Fibroblast of the aortic adventitia (primary cell): ENCODE measurements around the gene OSGEPL1. TPM values are rescaled to one million over a fixed set of nuclear protein-coding genes. Genes with fewer than 3 reads are reported as not detected.
"Not testable (repeated sequence)": the region's sequence is repeated elsewhere in the genome, so short reads cannot be mapped to it uniquely, and the experiment has no call there.

Experiments used
- DNase-seq: peaks from one replicate; pipeline ENCODE4 v3.0.0-alpha.2; 2010; ENCODE audit warnings: low read depth
- H3K4me3 ChIP-seq: 2 replicates; pipeline ENCODE4 v1.5.1; 2011; ENCODE audit warnings: low read depth, mild to moderate bottlenecking, control low read depth, low read length, moderate library complexity
- total RNA-seq: library from RNA; depleted of rRNA; stranded (reverse); fragments of >200 nt; gene quantifications from 2 replicates; pipeline ENCODE4 v1.2.3, GENCODE V29; 2012; ENCODE audit warnings: low replicate concordance
- TF ChIP-seq, protein P1 (sequence below): IDR thresholded peaks from 2 replicates; pipeline ENCODE4 v1.5.1; 2011; ENCODE audit warnings: mild to moderate bottlenecking, low read length, control low read depth, inconsistent platforms; ENCODE audit not compliant: insufficient read depth

The OSGEPL1 gene
- total RNA-seq, 1 donor, result 14.3 TPM

DNA sequence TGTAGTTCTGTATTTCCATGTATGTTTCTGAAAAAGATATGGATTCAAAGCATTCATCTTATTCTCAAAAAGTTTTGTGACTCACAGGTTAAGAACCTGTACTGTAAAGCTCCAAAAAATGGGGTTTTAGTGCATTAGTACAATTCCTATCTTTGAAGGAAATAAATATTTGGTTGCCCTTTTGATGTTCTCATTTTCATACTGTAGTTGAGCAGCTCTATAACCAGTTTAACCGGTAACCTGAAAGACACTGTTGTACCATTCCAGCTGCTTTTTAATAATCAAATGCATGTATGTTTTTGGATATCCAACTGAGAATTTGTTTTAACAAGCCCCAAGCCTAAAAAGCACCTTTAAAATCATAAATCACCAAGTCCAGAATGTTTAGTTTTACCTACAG, 9.6 kb upstream of the OSGEPL1 start:
- TF ChIP-seq, protein P1, sequence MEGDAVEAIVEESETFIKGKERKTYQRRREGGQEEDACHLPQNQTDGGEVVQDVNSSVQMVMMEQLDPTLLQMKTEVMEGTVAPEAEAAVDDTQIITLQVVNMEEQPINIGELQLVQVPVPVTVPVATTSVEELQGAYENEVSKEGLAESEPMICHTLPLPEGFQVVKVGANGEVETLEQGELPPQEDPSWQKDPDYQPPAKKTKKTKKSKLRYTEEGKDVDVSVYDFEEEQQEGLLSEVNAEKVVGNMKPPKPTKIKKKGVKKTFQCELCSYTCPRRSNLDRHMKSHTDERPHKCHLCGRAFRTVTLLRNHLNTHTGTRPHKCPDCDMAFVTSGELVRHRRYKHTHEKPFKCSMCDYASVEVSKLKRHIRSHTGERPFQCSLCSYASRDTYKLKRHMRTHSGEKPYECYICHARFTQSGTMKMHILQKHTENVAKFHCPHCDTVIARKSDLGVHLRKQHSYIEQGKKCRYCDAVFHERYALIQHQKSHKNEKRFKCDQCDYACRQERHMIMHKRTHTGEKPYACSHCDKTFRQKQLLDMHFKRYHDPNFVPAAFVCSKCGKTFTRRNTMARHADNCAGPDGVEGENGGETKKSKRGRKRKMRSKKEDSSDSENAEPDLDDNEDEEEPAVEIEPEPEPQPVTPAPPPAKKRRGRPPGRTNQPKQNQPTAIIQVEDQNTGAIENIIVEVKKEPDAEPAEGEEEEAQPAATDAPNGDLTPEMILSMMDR, result no peak
- DNase-seq, result no peak
- no peak overlapping the region for H3K4me3 ChIP-seq

DNA sequence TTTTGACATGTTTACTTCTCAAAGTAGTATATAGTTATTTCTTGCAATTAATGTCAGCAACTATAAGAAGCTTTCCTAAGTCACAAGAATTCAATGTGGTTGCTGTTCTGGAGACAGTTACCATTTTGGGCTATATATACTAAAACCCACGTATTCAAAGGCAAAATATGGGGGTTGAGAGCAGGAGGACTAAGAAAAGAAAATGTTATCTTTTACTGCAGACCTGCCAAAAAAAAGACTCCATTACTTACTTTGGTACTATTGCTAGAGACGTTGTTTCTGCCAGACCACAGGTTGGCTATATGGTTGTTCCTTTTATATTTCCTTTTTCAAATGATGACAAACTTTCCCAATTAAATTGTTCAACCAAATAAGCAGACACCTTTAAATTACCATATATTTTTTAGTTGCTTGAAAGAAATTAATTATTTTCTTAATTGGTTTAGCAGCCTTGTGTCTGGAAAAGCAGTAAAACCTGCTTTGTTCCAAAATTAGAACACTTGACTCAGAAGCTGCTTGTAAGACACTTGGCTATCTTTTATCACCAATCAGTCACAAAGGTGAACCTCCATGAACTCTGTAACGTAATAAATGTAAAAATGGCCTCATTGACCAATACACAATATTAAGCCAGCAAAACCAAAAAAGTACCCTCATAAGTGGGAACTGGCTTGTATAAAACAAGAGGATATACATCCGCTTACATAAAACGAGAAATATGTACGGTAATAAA, 8.2 kb upstream of the OSGEPL1 start:
- DNase-seq, result no peak
- H3K4me3 ChIP-seq, result no peak overlapping the region
- TF ChIP-seq, protein P1, result no peak

DNA sequence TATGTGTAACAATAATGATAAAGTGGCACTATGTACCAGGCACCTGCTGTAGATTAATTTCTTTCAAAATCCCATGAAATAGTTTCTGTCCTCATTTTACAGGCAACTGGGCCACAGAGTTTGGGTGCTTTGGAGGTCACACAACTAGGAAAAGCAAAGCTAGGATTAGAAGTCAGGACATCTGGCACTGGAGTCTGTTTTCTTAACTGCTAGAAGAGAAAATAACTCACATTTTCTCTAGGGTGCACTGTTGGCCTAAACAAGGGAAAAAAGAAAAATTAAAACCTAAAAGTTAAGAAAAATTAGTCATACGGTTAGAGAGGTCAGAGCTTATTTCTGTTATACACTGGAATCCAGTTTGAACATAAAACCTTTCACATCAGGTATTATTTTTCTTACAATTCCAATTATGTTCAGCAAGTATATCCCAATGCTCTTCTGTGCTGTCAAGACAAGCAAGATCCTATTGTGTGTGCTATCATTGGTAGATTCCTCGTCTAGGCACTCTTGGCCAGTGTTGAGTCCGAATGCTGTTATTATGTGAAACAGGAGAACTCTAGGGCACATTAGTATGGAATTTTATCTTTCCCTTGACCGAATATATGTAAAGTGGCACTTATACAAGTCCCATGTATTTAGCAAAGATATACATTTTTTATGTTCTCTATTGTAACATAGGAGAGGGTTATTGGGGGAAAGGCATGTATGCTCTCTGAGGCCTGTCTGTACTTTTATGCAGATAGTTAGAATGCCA, 1.5 kb upstream of the OSGEPL1 start:
- TF ChIP-seq, protein P1, result no peak
- peak; percentile 37 for DNase-seq
- no peak overlapping the region for H3K4me3 ChIP-seq

DNA sequence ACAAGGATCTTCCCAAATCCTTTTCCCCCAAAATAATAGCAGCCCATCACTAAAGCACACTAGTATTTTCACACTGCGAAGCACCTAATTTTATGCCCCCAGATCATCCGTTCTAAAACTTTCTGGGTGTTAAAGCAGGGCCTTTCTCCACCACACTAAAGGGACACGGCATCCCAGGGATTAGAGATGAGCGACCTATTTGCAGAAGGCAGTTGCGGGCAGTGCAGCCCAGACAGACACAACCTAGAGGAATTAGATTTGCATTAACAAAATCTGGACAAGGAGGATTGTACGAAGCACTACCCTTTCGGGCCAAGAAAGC, 402 bp downstream of the OSGEPL1 start:
- TF ChIP-seq, protein P1, result no peak
- peak overlapping the region; percentile 88 for H3K4me3 ChIP-seq
- no peak for DNase-seq

DNA sequence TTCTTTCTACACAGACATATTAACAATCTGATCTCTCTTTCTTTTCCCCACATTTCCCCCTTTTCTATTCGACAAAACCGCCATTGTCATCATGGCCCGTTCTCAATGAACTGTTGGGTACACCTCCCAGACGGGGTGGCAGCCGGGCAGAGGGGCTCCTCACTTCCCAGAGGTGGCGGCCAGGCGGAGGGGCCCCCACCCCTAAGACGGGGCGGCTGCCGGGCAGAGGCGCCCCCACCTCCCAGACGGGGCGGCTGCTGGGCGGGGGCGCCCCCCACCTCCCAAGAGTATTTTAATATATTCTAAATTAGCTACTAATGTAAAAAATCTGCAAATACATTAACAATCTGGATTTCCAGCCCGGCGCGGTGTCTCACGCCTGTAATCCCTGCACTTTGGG, 2.4 kb downstream of the OSGEPL1 start:
- not testable (repeated sequence) for H3K4me3 ChIP-seq, DNase-seq

DNA sequence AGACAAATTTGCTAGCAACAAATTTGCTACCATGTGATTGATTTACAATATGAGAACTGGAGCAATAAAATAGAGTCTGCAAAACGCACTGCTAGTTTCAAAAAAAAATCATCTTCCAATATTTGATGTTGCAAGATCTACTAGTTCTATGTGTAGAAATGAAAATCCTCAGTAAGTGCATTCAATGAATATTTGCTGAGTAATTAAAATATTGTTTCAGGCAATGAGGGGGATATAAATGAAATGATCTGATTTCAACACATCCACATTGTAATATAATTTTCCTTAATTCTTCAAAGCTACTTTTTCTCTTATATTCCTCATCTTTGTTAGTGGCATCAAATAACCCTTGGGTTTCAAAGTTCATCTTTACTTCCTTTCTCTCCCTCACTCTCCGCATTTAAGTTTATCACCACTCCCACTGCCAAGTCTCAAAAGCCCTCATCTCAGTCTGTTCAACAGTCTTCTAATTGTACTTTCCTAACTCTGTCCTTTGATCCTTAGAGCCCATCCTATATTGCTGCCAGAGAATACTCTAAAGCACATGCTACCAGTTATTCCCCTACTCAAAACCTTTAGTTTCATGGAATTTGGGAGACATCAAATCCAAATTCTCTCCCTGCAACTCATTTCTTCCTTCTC, 6.2 kb downstream of the OSGEPL1 start:
- no peak overlapping the region for H3K4me3 ChIP-seq
- no peak for DNase-seq
- TF ChIP-seq, protein P1, result no peak

DNA sequence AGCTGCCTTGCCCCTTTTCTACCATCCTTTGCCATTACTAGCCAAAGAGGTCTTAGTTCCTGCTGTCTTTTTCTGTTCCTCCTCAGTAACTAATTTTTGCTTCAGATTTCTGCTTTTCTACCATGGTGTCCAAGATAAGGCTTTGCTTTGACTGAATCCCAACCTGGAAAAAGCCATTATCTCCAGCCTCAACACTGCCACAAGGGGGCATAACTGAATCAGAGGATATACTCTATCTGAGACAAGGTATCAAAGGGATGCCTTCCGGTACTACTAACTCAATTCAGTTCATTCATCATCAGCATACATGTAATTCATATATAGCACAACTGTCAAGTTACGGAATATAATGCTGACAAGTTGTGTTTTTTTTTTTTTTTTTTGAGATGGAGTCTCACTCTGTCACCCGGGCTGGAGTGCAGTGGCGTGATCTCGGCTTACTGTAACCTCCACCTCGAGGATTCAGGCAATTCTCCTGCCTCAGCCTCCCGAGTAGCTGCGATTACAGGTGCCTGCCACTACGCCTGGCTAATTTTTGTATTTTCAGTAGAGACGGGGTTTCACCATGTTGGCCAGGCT, 11.4 kb downstream of the OSGEPL1 start:
- DNase-seq, result peak; percentile 39
- H3K4me3 ChIP-seq, result no peak overlapping the region
- TF ChIP-seq, protein P1, result peak; percentile 69
